Keratinocyte (primary cell): Measurements from ENCODE around the gene EIF2A. TPM values are rescaled to one million over a fixed set of nuclear protein-coding genes. Genes with fewer than 3 reads are reported as not detected.

Experiments
- DNase-seq: peaks from one replicate; pipeline ENCODE4 v3.0.0-alpha.2; 2011; ENCODE audit warnings: low read depth, missing footprints, low spot score
- FAIRE-seq: peaks from 2 replicates; lab custom pipeline; 2011; peaks lifted over from hg19 to GRCh38; lab: Jason Lieb, UNC
- H2AFZ ChIP-seq: 2 replicates; pipeline ENCODE4 v1.6.0; 2012; ENCODE audit warnings: low read length, control low read depth, inconsistent platforms; ENCODE audit not compliant: control insufficient read depth
- H3K27ac ChIP-seq: 2 replicates; pipeline ENCODE4 v1.5.1; 2011; ENCODE audit warnings: low read length; ENCODE audit not compliant: control insufficient read depth, insufficient read depth
- H3K27me3 ChIP-seq: 3 replicates; pipeline ENCODE4 v1.6.0; 2011; ENCODE audit warnings: low read length; ENCODE audit not compliant: control insufficient read depth, insufficient read depth; ENCODE audit errors: extremely low read depth
- H3K36me3 ChIP-seq, 2 experiments: 2 replicates in 1 of 2; 3 replicates in 1 of 2; pipeline ENCODE4 v1.5.1; 2011; ENCODE audit warnings: low read length in 2 of 2, mild to moderate bottlenecking in 1 of 2; ENCODE audit not compliant: control insufficient read depth in 2 of 2, insufficient read depth in 2 of 2; ENCODE audit errors: extremely low read depth in 1 of 2
- H3K4me1 ChIP-seq: 3 replicates; pipeline ENCODE4 v1.5.1; 2011; ENCODE audit warnings: low read length; ENCODE audit not compliant: control insufficient read depth, insufficient read depth; ENCODE audit errors: extremely low read depth
- H3K4me2 ChIP-seq: 3 replicates; pipeline ENCODE4 v1.6.0; 2011; ENCODE audit warnings: low read depth, low read length; ENCODE audit not compliant: control insufficient read depth, insufficient read depth; ENCODE audit errors: extremely low read depth
- H3K4me3 ChIP-seq, 3 experiments: fragments of 200-600 bp in 1 of 3; sonication (generic) in 1 of 3; 2 replicates in 2 of 3; 3 replicates in 1 of 3; pipeline ENCODE4 v1.5.1; 2011 to 2016; ENCODE audit warnings: low read length in 3 of 3, mild to moderate bottlenecking in 3 of 3, control low read depth in 2 of 3, inconsistent platforms in 1 of 3, low read depth in 1 of 3, mixed read lengths in 1 of 3, mixed run types in 1 of 3, moderate library complexity in 1 of 3; ENCODE audit not compliant: control insufficient read depth in 2 of 3, insufficient read depth in 2 of 3; ENCODE audit errors: extremely low read depth in 1 of 3
- H3K79me2 ChIP-seq: 2 replicates; pipeline ENCODE4 v1.6.0; 2012; ENCODE audit warnings: low read length; ENCODE audit not compliant: control insufficient read depth, insufficient read depth
- H3K9ac ChIP-seq: 3 replicates; pipeline ENCODE4 v1.6.0; 2011; ENCODE audit warnings: low read length; ENCODE audit not compliant: control insufficient read depth, insufficient read depth; ENCODE audit errors: extremely low read depth
- H3K9me1 ChIP-seq: 3 replicates; pipeline ENCODE4 v1.6.0; 2011; ENCODE audit warnings: low read length; ENCODE audit not compliant: control insufficient read depth, insufficient read depth; ENCODE audit errors: extremely low read depth
- H3K9me3 ChIP-seq: 2 replicates; pipeline ENCODE4 v1.5.1; 2012; ENCODE audit warnings: low read depth, low read length; ENCODE audit not compliant: control insufficient read depth
- H4K20me1 ChIP-seq: 3 replicates; pipeline ENCODE4 v1.6.0; 2011; ENCODE audit warnings: low read length; ENCODE audit not compliant: control insufficient read depth, insufficient read depth; ENCODE audit errors: extremely low read depth
- EZH2 ChIP-seq: IDR thresholded peaks from one replicate; pipeline ENCODE4 v1.6.1; 2012; ENCODE audit warnings: inconsistent platforms, mild to moderate bottlenecking, low read length, moderate library complexity
- dilution Hi-C: fragments of 300-500 bp; cut with MboI; formaldehyde crosslinking; loops from one replicate; pipeline ENCODE4 v1.7.0; 2020; ENCODE audit warnings: low sequenced_read_pairs; ENCODE audit not compliant: extremely low pct_ligation_motif_present
- polyA plus RNA-seq, 5 experiments: library from polyadenylated mRNA; depleted of rRNA in 3 of 5; stranded (reverse) in 3 of 5; stranded (forward) in 1 of 5; unstranded in 1 of 5; fragments of >200 nt; gene quantifications; 1 replicate in 1 of 5; 2 replicates in 3 of 5; 3 replicates in 1 of 5; pipeline versions ENCODE4 v1.2.1 to v1.2.3, GENCODE V29; 2011 to 2012; ENCODE audit warnings: missing spikeins in 2 of 5, low read depth in 1 of 5, low replicate concordance in 1 of 5
- TF ChIP-seq, protein P1 (sequence below), 3 experiments: IDR thresholded peaks in 1 of 3; conservative IDR thresholded peaks in 1 of 3; optimal IDR thresholded peaks in 1 of 3; 2 replicates in 2 of 3; 3 replicates in 1 of 3; pipeline versions ENCODE3 to v1.5.1; 2011; ENCODE audit warnings: low read length in 3 of 3, mild to moderate bottlenecking in 3 of 3, moderate library complexity in 2 of 3, control low read depth in 1 of 3, inconsistent platforms in 1 of 3; ENCODE audit not compliant: insufficient read depth in 2 of 3; ENCODE audit errors: extremely low read depth in 1 of 3

EIF2A gene
- polyA plus RNA-seq, 1 donor (not counting 4 experiments of a cell fraction or from before 2014, with no cell fraction given), result 104 TPM

GRCh38 chr3:150564243-150564642 lies 17.7 kb downstream of the EIF2A start:
- H3K27me3 ChIP-seq, result no peaks in the 10 kb centered on the region
- H3K9me1 ChIP-seq, result no peaks in the 10 kb centered on the region
- peaks cover 4% of the 10 kb centered on the region for H3K79me2 ChIP-seq
- DNase-seq (no peak), FAIRE-seq (no peak)
- H4K20me1 ChIP-seq, result no peaks in the 10 kb centered on the region
- H3K4me2 ChIP-seq, result no peak overlapping the region
- no peaks in the 10 kb centered on the region for H3K4me1 ChIP-seq
- no peak overlapping the region for H3K9ac ChIP-seq
- peaks cover 4 to 20% of the 10 kb centered on the region in 2 experiments for H3K36me3 ChIP-seq
- no peak overlapping the region for H3K4me3 ChIP-seq
- no peaks in the 10 kb centered on the region for H3K9me3 ChIP-seq
- dilution Hi-C loops, result no loop called here
- no peak overlapping the region for H2AFZ ChIP-seq
- no peak for TF ChIP-seq EZH2
- no peak overlapping the region for H3K27ac ChIP-seq

DNA sequence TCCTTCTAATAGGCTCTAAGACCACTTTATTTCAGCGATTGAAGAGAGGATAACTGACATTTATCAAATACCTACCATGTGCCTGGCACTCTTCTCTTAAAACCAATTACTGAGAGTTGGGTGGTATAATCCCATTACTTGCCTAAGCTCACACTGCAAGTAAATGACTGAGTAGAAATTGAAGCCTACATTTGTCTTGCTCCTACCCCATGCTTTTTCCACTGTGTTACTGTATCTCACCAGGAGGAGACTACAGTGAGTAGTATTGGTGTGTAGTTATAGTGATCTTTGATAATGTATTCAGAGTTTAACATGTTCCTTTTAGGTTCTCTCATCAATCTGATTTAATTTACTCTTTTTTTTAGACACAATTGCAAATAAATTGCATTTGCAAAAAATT lies 20.7 kb downstream of the EIF2A start:
- Histone ChIP-seq H3K27ac (no peak overlapping the region), H2AFZ (no peak overlapping the region), H3K79me2 (no peaks in the 10 kb centered on the region), H3K9ac (no peak overlapping the region), H3K27me3 (no peaks in the 10 kb centered on the region), H3K9me1 (no peaks in the 10 kb centered on the region), H3K9me3 (no peaks in the 10 kb centered on the region), H4K20me1 (no peaks in the 10 kb centered on the region), H3K4me1 (no peaks in the 10 kb centered on the region), H3K4me2 (no peak overlapping the region), H3K36me3 (peaks cover 10 to 17% of the 10 kb centered on the region in 2 experiments), H3K4me3 (no peak overlapping the region)
- no peak for DNase-seq
- dilution Hi-C loops, result no loop called here
- FAIRE-seq, result no peak
- TF ChIP-seq, protein P1, sequence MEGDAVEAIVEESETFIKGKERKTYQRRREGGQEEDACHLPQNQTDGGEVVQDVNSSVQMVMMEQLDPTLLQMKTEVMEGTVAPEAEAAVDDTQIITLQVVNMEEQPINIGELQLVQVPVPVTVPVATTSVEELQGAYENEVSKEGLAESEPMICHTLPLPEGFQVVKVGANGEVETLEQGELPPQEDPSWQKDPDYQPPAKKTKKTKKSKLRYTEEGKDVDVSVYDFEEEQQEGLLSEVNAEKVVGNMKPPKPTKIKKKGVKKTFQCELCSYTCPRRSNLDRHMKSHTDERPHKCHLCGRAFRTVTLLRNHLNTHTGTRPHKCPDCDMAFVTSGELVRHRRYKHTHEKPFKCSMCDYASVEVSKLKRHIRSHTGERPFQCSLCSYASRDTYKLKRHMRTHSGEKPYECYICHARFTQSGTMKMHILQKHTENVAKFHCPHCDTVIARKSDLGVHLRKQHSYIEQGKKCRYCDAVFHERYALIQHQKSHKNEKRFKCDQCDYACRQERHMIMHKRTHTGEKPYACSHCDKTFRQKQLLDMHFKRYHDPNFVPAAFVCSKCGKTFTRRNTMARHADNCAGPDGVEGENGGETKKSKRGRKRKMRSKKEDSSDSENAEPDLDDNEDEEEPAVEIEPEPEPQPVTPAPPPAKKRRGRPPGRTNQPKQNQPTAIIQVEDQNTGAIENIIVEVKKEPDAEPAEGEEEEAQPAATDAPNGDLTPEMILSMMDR (optimal IDR thresholded peaks at IDR 0.05 in 1 of 3, IDR thresholded peaks at IDR 0.05 in 1 of 3, conservative IDR thresholded peaks at IDR 0.05 in 1 of 3; ENCODE audit: extremely low read depth in 1 of 3, insufficient read depth in 2 of 3, low read length in 3 of 3), result no peak
- no peak for TF ChIP-seq EZH2

DNA sequence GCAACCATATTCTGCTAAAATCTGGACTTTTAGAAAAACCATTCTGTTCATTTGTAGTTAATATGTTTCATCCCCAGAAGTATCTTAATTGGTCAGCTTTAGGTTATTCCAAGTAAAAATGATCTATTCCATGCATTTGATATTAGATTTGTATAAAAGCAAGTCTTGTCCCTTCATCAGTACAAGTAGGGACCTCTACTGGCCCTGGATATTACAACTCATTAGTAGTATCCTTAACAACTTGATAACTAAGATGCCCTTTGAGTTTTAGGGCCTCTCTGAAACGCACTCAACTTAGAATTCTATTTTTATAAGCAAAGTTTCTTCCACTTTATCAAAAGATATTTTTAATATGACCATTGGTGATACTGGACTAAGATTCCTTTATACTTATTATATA lies 31.3 kb downstream of the EIF2A start:
- peaks cover 2 to 19% of the 10 kb centered on the region in 2 experiments for H3K36me3 ChIP-seq
- H3K9me3 ChIP-seq, result no peaks in the 10 kb centered on the region
- TF ChIP-seq, protein P1 (optimal IDR thresholded peaks at IDR 0.05 in 1 of 3, IDR thresholded peaks at IDR 0.05 in 1 of 3, conservative IDR thresholded peaks at IDR 0.05 in 1 of 3; ENCODE audit: extremely low read depth in 1 of 3, insufficient read depth in 2 of 3, low read length in 3 of 3), result no peak
- H3K9me1 ChIP-seq, result no peaks in the 10 kb centered on the region
- H3K4me3 ChIP-seq, result no peak overlapping the region
- dilution Hi-C loops, result no loop called here
- peaks cover 19% of the 10 kb centered on the region for H3K79me2 ChIP-seq
- no peak overlapping the region for H3K4me2 ChIP-seq
- FAIRE-seq, result no peak
- H3K4me1 ChIP-seq, result no peaks in the 10 kb centered on the region
- DNase-seq, result no peak
- H3K9ac ChIP-seq, result no peak overlapping the region
- H2AFZ ChIP-seq, result no peak overlapping the region
- no peaks in the 10 kb centered on the region for H3K27me3 ChIP-seq
- peaks cover 3% of the 10 kb centered on the region for H4K20me1 ChIP-seq
- H3K27ac ChIP-seq, result no peak overlapping the region
